Stomach (tissue), 4 donors: ENCODE results near the gene PMVK.

Experiments
- CTCF ChIP-seq, 7 experiments: fragments of 450-650 bp in 4 of 7; fragments of 200-600 bp in 3 of 7; sonication (generic) in 3 of 7; IDR thresholded peaks; one replicate each; pipeline ENCODE4 v1.5.1; 2016 to 2019; ENCODE audit warnings: antibody characterized with exemption in 7 of 7, control low read depth in 2 of 7, mild to moderate bottlenecking in 1 of 7
- POLR2AphosphoS5 ChIP-seq, 3 donors: sonication (generic); formaldehyde crosslinking; IDR thresholded peaks; one replicate each; pipeline ENCODE4 v1.6.1; 2016; ENCODE audit warnings: antibody characterized with exemption in 3 of 3

- no peak for TF ChIP-seq CTCF (IDR thresholded peaks at IDR 0.05)
- TF ChIP-seq POLR2AphosphoS5 (IDR thresholded peaks at IDR 0.05), result no peak
Measured at GRCh38 chr1:154879038-154879421, 57.5 kb downstream of the PMVK start.
